RPMI8226 (cell line): ENCODE measurements around the gene RIPOR3.
"Not testable (repeated sequence)": the region's sequence is repeated elsewhere in the genome, so short reads cannot be mapped to it uniquely, and the experiment has no call there.

Source experiments
- DNase-seq: peaks from one replicate; pipeline ENCODE4 v3.0.0-alpha.2; 2015

The RIPOR3 gene

DNA sequence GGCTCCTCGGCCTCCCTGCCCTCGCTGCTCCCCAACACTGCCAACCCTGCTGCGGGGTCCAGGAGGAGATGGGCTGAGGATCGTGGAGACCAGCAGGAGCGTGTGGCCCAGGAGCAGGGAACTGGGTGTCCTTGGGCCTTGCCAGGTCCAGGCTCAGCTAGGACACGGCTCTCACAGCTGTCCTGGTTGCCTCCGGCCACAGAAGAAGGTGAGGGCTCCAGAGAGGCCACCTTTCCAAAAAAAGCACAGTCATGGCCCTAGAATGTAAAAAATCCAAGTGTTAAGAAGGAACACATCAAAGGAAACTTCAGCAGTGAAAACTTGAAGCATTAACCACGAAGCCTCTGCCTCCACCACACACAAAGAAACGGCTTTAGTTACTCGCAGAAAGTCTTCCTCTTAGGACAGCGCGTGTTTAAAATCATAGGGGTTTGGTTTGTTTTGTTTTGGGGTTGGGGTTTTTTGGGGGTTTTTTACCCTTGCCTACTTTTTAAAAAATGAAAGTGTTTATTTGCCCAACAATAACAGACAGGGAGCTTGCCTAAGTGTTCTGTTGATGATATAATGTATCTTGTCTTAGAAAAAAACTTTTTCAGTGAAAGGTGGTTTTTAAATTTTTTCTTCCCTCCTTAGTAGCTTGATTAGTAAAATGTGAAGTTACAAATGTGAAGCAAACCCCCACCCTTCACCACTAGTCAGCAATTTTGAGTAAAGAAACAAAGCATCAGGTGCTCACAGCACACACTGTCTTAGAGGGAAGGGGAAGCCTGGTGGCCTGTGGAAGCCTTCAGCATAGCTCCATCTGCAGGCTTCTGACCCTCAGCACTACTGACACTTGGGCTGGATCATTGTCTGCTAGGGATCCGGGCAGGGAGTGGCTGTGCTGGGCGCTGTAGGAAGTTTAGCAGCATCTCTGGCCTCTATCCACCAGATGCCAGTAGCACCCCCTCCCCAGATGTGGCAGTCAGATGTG is 121.2 kb downstream of the RIPOR3 start:
- peak; percentile 39 for DNase-seq

DNA sequence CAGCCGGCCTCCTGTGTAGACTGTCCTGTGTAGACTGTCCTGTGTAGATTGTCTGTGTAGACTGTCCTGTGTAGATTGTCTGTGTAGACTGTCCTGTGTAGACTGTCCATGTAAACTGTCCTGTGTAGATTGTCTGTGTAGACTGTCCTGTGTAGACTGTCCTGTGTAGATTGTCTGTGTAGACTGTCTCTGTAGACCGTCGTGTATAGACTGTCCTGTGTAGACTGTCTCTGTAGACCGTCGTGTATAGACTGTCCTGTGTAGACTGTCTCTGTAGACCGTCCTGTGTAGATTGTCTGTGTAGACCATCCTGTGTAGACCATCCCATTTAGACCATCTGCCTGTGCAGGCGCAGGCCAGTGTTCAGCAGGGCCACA is 121.9 kb downstream of the RIPOR3 start:
- not testable (repeated sequence) for DNase-seq

DNA sequence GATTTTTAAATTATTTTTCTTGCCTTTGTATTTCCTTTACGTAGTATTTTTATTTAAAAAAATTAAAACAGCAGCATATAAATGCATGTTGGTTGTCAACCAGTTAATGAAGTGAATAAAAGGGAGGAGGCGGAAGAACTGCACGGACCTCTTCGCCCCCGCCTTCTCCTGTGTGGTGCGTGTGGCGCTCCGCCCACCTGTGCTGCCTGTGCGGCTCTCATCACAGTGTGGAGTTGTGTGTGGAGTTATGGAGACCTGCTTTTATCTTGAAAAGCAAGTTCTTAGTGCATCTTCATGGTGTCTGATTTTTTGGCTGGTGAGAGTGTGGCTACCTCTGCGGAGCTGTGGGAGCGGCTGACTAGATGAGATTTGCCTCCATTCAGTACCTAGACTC is 122.8 kb downstream of the RIPOR3 start:
- DNase-seq: no peak

DNA sequence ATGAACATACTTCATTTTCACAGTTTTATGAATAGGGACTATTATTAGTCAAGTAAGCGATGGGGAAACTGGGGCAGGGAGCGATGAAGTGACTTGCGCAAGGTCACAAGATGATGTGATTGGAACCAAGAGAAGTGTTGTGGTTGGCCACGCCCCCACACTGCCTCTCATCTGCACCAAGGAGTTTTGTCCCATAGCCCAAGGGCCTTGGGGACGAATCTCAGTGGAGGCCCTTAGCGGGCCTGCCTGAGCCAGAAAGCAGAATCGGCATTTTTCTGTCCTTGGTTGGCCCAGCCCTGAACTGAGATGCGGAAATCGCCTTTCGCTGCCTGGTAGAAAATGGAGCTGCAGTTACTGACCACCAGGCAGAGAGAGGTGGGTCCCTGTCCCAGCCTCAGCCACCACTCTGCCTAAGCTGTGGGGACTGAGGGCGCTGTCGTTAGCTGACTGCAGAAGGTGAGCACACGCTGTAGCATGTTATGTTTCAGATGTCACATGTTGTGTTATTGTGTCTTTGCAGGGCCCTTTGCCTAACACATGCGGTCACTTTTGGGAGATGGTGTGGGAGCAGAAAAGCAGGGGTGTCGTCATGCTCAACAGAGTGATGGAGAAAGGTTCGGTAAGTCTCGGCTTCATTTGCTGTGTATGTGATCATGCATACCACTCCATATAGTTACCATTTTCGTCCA is 123.3 kb downstream of the RIPOR3 start:
- DNase-seq: no peak

DNA sequence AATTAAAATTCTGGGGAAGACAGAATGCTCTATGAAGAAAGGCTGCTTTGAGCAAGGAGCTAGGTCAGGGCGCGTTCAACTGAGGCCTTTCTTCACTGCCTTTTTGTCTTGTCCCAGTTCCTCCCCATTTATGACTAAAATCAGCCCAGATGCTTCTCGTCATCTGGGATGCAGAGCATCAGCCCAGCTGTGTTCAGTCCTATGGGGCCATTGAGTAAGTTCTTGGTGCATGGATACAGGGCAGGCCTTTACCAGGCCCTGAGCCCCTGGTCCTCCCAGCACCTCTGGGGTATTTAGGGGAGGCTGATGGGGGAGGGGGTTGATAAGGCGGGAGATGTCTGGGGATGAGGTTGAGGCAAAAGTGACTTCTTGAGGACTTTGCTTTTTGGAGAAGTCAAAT is 125.5 kb downstream of the RIPOR3 start:
- DNase-seq: no peak

DNA sequence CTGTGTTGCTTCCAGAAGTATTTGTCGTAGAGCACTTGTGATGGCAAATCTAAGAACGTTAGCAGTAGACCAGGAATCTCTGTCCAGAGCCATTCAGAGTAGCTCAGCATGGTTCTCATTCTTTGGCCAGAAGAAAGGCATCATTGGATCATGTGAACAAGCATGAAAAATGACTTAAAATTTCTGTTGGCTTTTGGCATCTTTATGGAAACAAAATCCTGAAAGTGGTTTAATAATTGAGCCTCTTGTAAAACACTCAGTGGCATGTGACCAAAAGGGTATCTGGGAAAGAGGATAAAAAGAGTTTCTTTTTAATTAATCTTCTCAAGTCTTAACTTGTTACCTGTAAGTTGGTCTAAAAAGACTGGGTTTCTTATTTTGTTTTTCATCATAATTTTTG is 126.0 kb downstream of the RIPOR3 start:
- DNase-seq: no peak

DNA sequence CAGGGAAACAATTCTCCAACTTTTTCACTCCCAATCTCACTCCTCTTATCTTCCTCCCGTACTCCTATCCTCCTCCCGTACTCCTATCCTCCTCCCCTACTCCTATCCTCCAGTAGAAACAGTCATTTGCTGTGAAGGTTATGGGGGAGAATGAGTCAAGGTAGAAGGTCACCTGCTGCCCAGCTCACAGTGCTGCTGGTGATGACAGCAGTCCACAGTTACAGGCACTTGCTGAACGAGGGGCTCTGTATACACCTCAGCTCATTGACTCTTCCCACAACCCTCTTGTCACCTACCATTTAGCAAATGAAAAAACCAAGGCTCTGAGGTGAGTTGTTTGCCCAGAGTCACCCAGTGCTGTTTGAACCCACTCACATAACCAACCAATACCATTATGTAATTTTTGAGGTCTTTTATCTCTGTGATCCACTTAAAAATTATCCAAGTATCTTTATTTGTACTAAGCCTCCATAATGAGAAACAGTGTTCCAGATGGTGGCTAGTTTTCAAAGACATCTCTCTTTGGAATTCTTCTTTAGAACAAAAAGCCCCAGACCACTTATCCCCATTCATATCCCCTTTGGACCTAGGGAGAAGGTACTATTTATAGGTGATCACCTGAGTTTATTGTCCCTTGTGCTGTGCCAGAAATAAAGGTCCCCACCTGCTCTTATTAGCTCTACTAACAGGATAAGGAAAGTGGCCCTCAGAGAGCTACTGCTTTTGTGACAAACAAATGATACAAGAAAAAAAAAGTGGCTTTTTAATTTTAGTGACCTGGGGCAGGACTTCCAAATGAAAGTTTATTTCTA is 128.0 kb downstream of the RIPOR3 start:
- no peak for DNase-seq

DNA sequence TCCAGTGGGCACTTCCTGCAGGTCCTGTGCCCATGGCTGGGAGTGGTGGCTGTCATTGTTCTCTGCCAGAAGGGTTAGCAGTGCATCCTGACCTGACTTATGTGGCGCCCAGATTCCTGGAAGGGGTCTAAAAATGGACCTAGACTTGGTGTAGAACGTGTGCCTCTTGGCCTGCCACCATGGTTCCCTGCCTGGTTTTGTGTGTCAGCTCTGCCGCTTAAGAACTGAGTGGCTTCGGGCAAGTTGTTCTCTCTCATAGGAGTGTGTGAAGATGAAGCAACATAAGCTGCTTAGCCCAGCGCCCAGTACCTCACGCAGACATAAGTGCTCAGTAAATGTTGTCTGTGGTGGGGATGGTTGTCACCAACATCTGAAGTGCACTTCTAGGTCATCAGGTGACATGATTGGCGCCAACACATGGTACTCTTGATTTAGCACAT is 129.1 kb downstream of the RIPOR3 start:
- DNase-seq: no peak

DNA sequence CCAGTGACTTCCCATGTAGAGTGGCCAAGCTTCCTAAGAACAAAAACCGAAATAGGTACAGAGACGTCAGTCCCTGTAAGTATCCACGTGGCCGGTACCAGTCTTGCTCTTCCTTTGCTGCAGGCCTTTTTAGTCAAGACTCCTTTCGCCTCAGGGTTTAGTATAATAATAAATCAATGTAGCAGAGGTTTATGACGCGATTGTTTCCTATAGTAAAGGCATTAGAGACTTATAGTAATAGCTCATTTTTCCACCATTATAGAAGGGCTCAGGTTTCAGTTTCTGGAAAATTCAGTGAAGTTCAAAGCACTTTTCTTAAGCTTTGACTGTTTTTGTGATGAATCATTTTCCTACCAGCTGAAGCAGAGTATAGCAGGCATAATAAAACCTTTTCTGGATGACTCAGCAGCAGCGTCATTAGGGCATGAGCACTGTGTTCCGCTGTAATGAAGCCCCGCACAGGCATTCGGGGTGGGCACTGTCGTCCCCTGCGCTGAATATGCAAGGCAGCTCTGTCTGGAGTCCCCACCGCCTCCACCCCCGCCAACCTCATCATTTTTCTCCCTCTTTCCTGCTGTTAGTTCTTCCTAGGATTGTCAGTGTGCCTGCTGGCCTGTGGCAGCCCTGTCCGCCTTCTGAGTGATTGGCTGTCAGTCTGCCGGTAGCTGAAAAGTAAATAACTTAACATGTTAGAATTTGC is 129.8 kb downstream of the RIPOR3 start:
- no peak for DNase-seq

DNA sequence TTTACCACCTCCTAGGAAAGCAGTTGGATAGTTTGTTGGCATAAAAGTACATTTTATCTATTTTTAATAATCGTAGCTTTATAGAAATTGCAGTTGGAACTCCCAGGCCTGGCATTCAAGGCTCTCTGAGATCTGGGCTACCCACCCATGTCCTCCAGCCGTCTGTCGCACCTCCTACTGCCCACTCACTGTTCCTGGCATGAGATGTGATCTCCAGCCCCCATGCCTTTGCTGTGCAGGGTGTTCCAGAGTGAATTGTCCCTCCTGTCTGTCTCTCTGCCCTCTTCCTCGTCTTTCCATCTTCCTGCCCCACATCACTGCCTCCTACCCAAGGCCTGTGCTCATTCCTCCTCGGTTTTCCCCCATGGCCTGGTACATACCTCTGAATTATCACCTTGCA is 130.5 kb downstream of the RIPOR3 start:
- DNase-seq: no peak

DNA sequence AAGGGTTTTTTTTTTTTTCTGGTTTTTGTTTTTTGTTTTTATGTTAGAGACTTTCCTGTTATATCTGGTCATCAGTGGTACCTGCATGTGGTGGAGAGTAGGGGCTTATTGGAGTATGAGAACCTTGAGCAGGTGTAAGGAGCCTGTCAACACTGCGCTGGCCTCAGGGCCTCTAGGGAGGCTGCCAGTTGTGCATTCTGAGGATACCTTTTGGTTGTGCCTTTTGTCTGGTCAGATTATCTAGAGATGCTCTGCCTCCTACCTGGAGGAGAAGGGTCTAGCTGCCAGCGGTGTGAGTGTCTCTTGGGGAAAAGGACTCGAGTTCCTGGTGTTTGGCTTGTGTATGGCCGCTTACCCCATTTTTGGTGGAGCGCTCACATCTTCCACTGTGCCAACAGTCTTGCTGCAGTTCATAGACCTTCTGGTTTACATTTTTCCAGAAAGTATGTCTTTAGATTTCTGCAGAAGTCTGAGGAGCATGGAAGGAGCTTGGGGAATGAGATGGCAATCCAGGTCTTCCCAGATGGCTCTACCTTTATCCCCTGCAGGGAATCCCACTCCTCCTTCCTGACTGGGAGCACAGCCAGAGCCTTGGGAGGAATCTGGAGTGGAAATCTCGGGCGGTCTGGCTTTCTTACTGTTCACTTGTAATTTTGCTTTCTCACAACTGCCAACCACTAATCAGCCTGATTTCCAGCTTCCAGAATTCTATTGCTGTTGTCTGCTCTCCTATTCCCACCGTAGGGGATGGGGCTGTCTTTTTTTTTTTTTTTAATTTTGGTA is 131.3 kb downstream of the RIPOR3 start:
- no peak for DNase-seq

DNA sequence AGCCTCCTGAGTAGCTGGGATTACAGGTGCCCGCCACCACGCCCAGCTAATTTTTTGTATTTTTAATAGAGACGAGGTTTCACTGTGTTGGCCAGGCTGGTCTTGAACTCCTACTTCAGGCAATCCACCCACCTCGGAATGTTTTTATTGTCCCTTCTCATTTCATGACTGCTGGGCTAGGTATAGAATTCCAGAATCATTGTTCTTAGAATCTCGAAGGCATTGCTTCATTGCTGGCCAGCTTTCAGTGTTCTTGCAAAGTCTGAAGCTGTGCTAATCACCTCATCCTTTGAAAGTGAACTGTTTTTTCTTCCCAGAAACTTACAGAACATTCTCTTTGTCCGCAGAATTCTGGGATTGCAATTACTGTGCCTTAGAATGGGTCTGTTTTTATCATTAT is 132.2 kb downstream of the RIPOR3 start:
- DNase-seq: no peak

DNA sequence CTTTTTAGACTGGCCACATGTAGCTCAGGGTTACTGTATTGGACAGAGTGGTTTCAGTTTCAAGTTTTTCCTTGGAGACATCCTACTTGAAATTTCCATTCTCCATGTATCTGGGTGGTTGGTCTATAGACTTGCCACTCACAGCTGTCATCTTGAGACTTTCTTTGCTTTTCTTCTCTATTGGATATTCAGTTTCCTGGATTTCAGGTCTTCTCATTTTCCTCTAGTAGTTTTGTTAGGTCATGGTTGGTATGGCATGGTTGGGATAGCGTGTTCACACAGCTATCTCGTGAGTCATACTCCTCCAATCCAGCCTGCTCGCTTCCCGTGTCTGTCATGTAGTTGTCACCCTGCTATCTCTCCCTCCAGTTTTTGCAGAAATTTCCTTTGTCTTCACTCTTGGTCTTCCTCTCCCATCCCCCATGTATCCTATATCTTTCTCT is 132.8 kb downstream of the RIPOR3 start:
- no peak for DNase-seq

DNA sequence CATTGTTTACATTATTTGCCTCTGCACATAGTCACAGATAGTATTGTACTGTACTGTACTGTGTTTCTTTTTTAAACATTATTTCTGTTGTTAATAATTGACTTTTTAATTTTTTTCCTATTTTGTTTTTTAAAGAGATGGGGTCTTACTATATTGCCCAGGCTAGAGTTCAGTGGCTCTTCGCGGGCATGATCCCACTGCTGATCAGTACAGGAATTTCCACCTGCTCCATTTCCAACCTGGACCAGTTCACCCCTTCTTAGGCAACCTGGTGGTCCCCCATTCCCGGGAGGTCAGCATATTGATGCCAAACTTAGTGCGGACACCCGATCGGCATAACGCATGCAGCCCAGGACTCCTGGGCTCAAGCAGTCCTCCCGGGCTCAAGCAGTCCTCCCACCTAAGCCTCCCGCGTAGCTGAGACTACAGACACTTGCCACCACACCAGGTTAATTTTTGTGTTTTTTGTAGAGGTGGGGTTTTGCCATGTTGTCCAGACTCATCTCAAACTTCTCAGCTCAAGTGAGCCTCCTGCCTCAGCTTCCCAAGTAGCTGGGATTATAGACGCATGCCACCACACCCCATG is 133.7 kb downstream of the RIPOR3 start:
- DNase-seq: no peak

DNA sequence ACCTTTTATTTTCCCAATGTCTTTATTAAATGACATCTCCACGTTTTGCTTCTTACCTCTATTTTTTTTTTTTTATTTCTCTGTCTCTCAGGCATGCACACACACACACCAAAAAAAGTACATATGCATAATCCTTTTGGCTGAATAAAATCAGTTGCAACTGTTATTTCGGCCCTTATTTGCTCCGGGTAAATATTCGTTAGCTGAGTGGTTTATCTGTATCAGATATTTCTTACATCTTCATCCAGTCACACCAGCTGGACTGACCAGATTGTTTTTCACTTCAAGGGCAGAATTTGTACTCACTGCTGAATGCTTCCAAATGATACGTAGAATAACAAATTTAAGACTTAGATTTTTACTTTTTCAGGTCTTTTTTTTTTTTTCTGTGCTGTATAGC is 135.7 kb downstream of the RIPOR3 start:
- no peak for DNase-seq

DNA sequence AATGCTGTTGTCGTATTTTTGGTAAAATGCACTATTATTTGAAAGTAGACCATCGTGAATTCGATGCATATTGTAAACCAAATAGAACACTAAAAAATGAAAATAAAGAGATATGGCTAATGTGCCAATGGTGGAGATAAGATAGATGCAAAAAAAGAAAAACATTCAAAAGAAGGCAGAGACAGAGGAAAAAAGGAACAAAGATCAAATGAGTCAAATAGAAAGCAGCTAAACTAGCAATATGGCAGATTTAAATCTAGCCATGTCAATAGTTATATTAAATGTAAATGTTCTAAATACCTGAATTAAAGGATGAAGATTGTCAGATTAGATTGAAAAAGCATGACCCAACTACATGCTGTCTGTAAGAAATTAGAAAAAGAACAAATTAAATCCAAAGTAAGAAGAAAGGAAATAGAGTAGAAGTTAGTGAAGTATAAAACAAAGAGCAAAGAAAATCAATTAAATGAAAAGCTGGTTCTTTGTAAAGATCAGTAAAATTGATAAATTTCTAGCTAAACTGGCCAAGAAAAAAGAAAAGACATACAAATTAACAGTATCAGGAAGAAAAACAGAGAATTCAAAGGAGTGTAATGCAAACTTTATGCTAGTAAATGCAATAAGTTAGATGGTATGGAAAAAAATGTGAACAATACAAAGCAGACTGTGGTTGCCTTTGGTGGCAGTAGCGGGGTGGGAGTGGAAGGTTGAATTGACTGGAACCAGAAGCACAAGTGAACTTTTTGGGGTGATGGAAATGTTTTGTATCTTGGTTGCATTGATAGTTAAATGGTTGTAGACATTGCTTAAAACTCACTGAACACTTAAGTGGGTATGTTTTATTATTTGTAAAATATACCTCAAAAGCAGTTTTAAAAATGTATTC is 136.4 kb downstream of the RIPOR3 start:
- no peak for DNase-seq

DNA sequence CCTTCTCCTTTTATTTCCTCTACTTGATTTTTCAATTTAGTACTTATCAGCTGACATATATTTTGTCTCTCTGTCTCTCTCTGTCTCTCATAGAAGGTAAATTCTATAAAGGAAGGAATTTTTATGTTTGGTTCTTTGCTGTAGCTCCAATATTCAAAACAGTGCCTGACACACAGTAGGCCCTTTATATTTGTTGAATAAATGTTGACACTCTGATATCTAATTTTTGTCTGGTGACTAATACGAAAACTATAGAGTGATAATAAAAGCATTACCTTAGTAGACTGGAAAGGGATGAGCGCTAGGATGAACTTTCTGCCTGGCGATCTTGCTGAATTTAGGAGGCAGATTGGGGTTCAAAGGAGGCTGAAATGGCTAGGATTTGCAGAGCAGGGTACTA is 138.4 kb downstream of the RIPOR3 start:
- no peak for DNase-seq

DNA sequence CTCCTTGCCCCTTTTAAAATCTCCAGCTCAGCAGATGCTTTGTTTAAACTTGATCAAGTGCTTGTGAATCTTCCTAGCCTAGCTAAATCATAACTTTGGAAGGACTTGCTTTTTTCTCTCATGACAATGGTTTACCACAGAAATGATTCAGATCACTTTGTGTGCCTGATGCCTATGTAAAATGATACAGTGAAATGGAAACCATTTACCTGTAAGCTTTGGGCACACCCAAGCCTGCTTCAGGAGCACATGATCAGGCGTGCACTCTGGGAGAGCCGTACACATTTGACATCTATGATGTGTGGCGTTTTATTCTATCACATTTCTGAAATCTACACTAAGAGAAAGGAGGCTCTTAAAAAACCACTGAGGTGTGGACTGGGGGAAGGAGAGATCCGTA is 140.1 kb downstream of the RIPOR3 start:
- no peak for DNase-seq

DNA sequence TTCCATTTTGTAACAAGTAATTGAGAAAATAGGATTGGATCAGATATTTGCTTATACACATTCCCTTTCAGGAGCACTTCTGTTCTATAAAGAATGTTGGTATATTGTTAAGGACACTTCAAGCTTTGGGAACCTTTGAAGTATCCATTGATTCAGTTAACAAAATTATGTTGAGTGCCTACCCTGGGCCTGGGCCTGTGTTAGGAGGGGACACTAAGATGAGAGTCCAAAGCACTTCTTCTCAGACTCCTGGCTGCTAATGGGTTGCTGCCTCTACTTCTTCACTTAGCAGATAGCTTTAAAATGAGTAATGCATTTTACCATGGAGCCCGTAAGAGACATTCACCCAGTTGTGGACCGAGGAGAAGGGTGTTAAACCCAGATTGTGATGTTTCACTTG is 140.8 kb downstream of the RIPOR3 start:
- DNase-seq: no peak

DNA sequence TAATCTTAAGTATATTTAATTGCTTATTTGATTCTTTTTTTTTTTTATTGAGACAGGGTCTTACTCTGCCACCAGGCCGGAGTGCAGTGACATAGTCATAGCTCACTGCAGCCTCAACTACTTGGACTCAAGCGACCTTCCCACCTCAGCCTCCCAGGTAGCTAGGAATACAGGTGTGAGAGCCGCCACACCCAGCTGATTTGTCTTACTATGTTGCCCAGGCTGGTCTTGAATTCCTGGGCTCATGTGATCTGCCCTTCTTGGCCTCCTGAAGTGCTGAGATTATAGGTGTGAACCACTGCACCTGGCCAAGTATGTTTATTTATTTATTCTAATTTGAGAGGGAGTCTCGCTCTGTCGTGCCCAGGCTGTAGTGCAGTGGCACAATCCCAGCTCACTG is 142.9 kb downstream of the RIPOR3 start:
- DNase-seq: no peak
